ENCODE results near the gene UBP1. TPM values are rescaled to one million over a fixed set of nuclear protein-coding genes. Genes with fewer than 3 reads are reported as not detected.
"Not testable (repeated sequence)": the region's sequence is repeated elsewhere in the genome, so short reads cannot be mapped to it uniquely, and the experiment has no call there.

UBP1 gene, protein sequence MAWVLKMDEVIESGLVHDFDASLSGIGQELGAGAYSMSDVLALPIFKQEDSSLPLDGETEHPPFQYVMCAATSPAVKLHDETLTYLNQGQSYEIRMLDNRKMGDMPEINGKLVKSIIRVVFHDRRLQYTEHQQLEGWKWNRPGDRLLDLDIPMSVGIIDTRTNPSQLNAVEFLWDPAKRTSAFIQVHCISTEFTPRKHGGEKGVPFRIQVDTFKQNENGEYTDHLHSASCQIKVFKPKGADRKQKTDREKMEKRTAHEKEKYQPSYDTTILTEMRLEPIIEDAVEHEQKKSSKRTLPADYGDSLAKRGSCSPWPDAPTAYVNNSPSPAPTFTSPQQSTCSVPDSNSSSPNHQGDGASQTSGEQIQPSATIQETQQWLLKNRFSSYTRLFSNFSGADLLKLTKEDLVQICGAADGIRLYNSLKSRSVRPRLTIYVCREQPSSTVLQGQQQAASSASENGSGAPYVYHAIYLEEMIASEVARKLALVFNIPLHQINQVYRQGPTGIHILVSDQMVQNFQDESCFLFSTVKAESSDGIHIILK
- total RNA-seq = 57.6 TPM

DNA sequence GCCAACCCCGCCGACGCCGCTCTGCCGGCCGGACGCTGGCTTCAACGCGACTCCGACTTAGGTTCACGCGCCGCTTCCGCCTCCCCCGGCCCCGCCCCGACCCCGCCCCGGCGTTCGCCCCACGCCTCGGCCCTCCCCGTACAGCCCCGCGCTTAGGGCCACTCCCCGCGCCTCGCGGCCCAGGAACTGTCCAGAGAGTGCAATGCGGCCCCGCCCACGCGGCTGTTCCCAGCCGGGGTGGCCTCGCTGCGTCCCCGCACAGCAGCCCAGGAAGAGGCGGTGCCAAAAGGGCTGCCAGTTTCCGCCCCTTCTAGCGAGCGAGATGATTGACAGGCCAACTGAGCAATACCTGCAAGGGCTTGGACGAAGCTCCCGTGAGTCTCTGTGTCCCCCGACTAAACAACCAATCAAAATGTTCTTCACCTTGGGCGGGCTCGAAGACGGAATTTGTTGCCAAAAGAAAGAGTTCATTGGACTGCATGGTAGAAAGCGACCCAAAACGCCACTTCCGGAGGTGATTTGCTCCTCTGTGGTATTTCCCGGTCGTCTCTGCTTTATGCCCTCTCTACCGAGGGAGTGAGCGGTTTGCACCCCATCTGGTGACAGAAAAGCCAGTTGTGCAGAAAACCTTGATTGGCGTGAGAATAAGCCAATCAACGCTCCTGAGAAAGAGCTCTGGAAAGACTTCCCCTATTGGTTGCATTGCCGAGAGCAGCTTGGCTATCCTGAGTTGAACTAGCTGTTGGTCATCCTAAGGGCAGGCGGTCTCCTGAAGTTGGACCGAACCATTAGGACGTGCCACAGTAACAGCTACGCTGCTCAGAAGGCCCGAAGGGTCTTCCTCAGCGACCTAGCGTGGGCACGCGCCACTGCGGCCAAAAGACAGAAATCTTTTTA lies at the start of gene UBP1:
UBP1 (minus strand) TSS at position 78 of the 897 bp plus-strand sequence. CDS start 557 bp downstream, outside the sequence.
- DNase-seq = peak; percentile 100

DNA sequence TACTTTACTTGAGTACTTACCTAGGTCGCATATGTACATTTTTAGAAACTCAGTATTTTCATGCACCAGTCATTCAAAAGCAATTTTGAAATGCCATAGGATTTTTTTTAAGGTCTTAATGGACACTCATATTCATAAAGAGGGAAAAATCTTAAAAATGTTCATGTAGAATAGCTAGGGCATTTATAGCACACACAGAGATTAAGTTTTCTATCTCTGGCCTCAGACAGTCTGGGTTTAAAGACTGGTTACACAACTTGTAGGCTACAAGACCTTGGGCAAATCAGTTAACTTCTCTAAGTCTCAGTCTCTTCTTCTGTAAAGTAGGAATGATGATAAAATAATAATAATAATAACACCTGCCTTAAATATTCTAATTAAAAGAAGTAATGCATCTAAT lies 48.5 kb upstream of the UBP1 start:
- no peak for DNase-seq

DNA sequence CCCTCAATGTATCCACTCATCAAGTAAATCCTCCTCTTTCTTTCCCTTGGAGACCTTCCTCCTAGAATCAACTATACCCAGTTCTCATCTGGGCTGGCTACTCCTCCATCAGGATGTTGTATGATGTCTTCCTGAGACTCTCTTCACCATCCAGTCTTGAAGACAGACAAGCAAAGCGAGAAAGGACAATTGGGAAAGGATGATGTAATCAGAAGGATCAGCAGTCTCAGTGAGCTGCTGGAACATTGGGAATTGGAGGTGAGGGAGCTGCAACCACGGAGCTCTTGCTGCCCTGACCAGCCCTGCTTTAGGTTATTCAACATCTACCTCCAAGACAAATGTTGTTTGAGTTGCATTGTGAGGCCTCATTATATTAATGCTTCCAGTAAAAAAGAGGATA lies 48.0 kb upstream of the UBP1 start:
- DNase-seq = no peak

DNA sequence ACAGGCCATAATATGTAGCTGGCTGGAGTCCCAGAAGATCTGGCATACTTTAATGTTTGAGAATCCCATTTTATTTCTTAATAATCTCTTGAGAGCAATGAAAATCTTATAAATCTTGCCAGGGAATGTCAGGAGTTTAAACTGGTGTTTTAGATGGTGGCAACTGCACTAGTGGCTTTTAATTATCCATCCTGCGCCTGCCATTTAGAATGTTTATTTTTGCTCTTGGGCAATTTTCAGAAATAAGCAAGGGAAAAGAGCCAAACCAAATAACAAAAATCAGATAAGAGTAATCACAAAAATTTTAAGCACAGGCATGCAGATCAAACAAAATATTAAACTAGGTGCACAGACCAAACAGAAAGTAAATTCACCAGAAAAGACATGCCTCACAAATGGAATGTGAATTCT lies 41.9 kb upstream of the UBP1 start:
- DNase-seq = no peak

DNA sequence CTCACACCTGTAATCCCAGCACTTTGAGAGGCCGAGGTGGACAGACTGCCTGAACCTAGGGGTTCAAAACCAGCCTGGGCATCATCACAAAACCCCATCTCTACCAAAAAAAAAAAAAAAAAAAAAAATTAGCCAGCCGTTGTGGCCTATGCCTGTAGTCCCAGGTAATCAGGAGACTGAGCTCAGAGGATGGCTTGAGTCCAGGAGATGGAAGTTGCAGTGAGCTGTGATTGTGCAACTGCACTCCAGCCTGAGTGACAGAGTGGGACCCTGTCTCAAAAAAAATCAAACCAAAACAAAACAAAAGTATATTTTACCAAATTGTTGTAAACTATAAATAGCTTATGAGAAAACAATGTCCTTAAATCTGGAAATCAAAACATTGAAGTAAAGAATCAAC lies 34.7 kb upstream of the UBP1 start:
- no peak for DNase-seq

DNA sequence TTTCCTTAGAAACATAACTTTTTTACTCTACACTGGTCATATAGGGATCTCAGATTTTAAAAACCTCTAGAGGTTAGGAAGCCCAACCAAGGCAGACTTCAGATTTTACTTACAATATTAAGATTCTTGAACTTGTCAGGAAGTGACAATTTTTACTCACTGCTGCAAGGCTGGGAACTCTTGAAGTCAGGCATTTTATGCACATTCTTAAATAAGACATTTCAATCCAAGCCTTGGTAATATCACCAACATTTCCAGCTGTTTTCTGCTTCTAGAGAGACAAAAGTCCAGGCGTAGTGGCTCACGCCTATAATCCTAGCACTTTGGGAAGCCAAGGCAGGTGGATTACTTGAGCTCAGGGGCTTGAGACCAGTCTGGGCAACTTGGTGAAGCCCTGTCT lies 33.6 kb upstream of the UBP1 start:
- DNase-seq = no peak

DNA sequence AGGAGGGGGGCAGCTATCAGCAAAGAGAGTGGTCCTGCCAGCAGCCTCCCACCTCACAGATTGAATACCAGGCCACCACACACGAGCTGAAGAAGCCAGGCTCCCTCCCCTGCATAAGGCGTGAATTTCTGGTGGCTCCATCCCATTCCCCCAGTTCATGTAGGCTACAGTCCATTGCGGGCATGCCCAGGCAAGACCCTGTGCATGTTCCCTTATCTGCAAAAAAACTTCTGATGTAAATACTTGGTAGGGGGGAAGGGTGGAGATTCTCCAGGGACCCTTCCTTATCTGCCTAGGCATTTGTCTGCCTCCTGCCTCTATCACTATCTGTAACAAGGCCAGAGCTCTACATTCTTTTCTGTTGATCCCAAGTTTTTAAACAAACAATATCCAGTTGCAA lies 27.6 kb upstream of the UBP1 start:
- DNase-seq = no peak

DNA sequence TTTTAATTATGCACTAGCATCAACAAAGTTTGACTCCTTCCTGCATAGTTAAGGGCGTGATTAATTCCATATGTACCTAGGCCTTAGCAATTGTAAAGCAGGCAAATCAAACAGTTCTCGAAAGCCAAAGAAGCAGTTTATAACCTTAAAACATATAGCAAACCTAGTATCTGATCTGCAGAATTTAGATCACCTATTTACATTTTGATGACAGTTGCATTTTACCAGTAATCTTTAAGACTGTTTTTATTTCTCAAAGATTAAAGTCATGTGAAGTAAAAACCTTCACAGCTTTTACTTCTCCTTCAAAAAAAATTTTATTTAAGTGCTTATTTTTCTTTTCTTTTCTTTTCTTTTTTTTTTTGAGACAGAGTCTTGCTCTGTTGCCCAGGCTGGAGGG lies 20.9 kb upstream of the UBP1 start:
- no peak for DNase-seq

DNA sequence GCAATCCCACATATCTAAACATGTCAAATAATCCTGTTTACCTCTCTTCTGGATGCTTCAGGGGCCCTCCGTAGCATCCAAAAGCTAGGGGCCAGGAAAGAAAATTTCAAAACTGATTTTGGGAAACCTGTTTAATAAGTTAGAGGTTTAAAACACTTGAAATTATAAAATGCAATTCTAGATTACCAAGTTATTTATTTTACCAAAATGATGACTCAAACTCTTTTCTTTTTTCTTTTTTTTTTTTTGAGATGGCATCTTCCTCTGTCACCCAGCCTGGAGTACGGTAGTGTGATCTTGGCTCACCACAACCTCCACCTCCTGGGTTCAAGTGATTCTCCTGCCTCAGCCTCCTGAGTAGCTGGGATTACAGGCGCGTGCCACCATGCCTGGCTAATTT lies 19.4 kb upstream of the UBP1 start:
- DNase-seq = not testable (repeated sequence)

DNA sequence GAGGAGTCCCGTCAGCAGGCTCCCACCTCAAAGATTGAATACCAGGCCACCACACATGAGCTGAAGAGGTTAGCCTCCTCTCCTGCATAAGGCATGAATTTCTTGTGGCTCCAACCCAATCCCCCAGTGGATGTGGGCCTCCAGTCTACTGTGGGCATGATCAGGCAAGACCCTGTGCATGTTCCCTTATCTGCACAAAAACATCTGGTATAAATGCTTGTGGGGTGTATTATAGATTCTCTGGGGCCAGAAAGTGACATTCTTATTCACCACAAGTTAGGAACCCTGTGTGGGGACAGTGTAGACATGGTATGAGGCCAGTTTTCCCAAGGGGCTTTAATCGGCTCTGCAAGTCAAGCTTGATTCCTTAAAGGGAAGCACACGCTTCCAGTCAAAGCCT lies 18.2 kb upstream of the UBP1 start:
- DNase-seq = no peak

DNA sequence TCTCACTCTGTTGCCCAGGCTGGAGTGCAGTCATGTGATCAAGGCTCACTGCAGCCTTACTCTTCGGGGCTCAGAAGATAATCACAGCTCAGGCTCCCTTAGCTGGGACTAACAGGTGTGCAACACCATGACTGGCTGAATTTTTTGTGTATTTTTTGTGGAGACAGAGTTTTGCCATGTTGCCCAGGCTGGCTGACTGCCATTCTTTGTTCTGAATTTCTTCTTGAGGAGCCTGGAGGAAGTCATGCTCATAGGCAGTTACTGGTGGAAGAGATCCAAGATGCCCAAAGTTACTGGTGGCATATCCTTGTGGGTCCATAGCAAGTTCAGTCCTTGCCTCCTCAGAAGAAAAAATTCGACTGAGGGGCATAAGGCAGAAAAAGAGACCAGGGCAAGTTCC lies 16.6 kb upstream of the UBP1 start:
- no peak for DNase-seq

DNA sequence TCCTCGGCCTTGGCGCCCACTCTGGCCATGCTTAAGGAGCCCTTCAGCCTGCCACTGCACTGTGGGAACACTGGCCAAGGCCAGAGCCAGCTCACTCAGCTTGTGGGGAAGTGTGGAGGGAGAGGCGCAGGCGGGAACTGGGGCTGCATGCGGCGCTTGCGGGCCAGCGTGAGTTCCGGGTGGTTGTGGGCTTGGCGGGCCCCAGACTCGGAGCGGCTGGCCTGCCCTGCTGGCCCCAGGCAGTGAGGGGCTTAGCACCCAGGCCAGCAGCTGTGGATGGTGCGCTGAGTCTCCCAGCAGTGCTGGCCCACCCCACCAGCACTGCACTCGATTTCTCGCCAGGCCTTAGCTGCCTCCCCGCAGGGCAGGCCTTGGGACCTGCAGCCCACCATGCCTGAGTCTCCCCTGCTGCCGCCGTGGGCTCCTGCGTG lies 13.1 kb upstream of the UBP1 start:
- no peak for DNase-seq

DNA sequence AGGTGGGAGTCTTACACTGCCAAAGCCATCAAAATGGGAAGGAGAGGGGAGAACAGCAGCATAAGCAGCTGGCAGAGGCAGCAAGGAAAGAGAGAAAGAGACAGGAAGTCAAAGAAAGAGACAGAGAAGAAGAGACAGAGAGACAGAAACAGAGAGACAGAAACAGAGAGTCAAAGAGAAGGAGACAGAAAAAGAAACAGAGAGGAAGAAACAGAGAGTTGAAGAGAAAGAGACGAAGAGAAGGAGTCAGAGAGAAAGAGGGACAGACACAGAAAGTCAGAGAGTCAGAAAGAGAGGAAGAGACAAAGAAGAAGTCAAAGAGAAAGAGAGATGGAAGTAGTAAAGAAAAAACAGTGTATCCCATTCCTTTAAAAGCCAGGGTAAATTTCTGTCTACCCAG lies 11.8 kb upstream of the UBP1 start:
- DNase-seq = not testable (repeated sequence)

DNA sequence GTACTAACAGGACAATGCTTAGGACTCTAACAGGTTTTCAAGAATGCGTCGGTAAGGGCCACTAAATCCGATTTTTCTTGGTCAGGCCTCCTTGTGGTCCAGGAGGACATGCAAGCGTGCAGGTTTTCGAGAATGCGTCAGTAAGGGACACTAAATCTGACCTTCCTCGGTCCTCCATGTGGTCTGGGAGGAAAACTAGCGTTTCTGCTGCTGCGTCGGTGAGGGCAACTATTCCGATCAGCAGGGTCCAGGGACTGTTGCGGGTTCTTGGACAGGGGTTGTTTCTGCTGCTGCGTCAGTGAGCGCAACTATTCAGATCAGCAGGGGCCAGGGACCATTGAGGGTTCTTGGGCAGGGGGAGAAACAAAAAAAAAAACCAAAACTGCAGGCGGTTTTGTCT lies 7.8 kb upstream of the UBP1 start:
- DNase-seq = no peak

DNA sequence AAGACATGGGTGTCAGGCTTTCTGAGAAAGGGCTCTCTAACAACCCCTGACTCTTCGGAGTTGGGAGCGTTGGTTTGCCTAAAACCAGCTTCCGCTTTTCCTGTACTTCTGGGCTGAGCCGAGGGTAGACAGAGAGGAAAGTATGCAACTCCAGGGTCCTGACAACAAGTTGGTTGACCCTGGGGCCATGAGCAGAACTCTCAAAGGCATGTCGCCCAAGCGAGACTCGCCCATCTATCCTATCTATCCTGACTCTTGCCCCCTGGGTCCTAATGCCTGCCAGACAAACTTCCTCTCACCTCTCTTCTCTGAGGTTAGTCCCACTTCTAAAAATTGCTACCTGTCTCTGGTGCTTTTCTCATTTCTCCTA lies 7.0 kb upstream of the UBP1 start:
- not testable (repeated sequence) for DNase-seq

DNA sequence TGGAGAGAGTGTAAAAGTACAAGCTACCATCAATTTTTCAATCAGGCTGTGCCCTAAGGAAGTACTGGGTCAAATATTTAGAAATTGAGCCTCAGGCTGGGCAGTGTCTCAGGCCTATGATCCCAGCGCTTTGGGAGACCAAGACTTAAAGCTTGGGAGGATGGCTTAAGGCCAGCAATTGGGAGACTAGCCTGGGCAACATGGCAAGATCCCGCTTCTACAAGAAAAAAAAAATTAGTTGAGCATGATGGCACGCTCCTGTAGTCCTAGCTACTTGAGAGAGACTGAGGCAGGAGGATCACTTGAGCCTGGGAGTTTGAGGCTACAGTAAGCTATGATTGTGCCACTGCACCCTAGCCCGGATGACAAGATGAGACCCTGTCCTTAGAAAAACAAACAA lies 2.0 kb upstream of the UBP1 start:
- no peak for DNase-seq

DNA sequence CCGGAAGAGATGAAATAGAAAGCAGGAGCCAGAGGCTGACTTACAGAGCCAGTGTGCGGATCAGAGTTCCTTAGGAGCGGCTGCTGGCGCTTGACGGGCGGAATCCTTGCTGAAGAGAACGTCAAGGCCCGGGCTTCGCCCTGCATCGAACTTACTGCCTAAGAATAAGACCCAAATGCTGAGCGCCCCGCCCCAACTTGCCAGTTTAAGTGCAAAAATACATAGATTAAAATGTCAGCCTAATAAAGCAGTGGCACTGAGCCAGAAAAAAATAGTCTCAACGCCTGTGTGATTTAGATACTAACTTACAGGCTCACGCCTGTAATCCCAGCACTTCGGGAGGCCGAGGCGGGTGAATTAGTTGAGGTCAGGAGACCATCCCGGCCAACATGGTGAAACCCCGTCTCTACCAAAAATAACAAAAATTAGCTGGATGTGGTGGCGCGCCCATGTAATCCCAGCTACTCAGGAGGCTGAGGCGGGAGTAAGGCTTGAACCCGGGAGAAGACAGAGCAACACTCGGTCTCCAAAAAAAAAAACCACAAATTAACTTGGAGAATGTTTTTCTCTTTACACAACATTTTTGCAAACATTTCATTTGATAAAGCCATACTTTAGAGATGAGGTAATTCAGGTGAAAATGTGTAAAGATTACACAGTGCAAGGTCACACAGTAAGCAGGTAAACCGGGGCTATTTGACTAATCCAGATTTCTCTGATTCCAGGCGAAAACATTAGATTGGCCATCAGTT lies 1.2 kb upstream of the UBP1 start:
- no peak for DNase-seq

DNA sequence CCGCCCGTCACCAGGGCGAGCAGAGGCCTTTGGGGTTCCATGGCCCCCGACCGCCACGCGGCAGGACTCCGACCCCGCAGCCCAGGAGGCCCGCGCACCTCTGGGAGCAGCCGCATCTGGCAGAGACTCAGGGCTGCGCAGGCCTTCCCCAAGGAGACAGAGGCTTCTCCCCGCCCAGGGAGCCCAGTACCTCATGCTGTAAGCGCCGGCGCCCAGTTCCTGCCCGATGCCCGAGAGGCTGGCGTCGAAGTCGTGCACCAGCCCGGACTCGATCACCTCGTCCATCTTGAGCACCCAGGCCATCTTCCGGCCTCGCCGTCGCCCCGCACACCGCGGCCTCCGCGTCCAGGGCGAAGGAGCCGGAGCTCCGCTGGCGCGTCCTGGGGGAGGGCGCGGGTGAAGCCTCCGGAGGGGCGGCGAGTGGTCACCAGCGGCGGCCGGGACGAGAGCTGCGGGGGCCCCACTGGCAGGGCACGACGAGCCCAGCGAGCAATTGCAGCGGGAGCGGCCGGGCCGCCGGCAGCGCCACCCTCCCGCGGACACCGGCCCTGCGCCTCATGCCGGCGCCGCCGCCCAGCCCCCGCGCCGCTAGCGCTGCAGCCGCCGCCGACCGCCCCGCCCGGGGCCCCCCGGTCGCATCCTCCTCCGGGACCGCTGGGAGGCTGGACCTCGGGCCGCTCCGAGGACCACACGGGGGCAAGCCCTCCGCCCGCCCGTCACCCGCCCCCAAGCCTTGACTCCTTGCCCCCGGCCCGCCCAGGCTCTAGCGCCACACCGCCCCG lies 468 bp downstream of the UBP1 start:
- peak; percentile 54 for DNase-seq

DNA sequence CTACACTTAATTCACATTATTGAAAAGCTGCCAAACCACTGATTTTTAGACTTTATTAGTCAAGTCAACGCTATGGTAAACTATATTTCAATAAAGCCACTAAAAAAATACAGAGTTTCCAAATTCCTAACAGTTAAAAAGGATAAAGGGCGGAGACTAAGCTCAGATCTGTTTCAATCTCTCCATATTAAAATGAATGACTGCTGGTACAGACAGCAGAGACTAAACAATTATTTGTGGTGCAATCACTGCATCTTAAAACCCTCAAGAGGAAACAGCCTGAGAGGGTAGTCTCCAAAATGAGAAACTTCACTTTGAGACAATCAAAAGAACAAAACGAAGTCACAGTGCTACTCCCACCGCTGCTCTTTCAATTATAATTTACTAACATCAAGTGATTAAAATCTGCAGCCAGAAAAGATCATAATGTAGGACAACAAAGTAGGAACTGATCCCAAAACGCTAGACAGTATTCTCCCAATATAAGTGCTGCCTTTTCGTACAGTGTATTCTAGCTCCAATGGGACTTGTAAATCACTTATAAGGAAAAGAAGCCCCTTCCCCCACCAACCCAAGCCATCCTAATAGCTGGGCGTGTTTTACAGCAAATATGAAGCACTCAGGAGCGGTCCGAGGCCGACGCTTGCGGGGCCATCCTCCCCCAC lies 1.2 kb downstream of the UBP1 start:
- no peak for DNase-seq

DNA sequence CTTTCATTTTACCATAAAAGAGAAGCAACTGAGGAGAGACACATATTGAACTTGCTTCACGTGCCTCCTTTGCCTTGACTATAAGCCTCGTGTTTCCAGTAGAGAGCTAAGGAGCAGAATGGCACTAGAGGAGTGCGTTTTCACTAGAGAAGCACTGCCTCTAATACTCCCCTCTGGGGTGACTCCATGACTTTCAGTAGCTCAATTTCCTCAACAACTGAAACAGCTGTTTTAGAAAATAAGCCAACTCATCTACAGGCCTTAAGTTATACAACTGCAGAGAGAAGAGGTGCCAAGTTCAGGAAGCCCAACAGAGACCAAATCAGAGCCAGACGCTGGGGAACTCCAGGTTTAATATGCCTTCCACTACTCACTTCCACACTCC lies 1.9 kb downstream of the UBP1 start:
- DNase-seq = peak; percentile 73
